H1 (cell line): ENCODE measurements around the gene COTL1. TPM values are rescaled to one million over a fixed set of nuclear protein-coding genes. Genes with fewer than 3 reads are reported as not detected.

Experiments
- FOSL1 ChIP-seq: IDR thresholded peaks from 2 replicates; pipeline ENCODE4 v1.6.1; 2011; ENCODE audit warnings: mild to moderate bottlenecking, low read depth, low read length, moderate library complexity; ENCODE audit not compliant: insufficient read depth
- GTF2F1 ChIP-seq: IDR thresholded peaks from 2 replicates; pipeline ENCODE4 v1.6.1; 2012; ENCODE audit warnings: low read depth, low read length, improper control_type of control experiment, borderline replicate concordance
- MAFK ChIP-seq: IDR thresholded peaks from 2 replicates; pipeline ENCODE4 v1.6.1; 2012; ENCODE audit warnings: low read depth, mild to moderate bottlenecking, improper control_type of control experiment, low read length
- POLR2AphosphoS5 ChIP-seq: IDR thresholded peaks from 2 replicates; pipeline ENCODE4 v1.6.1; 2011; ENCODE audit warnings: low read depth, low read length
- RFX5 ChIP-seq: IDR thresholded peaks from 2 replicates; pipeline ENCODE4 v1.6.1; 2011; ENCODE audit warnings: low read depth, low read length, improper control_type of control experiment, borderline replicate concordance
- RXRA ChIP-seq: IDR thresholded peaks from 2 replicates; pipeline ENCODE4 v1.6.1; 2011; ENCODE audit warnings: low read depth, mild to moderate bottlenecking, low read length, moderate library complexity; ENCODE audit not compliant: insufficient read depth
- SUZ12 ChIP-seq: fragments of 200-600 bp; sonication (generic); IDR thresholded peaks from 2 replicates; pipeline ENCODE4 v1.6.1; 2012; ENCODE audit warnings: mild to moderate bottlenecking, inconsistent platforms, low read length, moderate library complexity, mixed read lengths
- polyA plus RNA-seq, 7 experiments: library from polyadenylated mRNA; depleted of rRNA in 3 of 7; stranded (reverse) in 5 of 7; unstranded in 2 of 7; fragments of >200 nt in 5 of 7; fragments of 200-250 nt in 2 of 7; gene quantifications; 1 replicate in 5 of 7; 2 replicates in 1 of 7; 4 replicates in 1 of 7; pipeline versions ENCODE4 v1.2.1 to v1.2.3, GENCODE V29; 2011 to 2013; ENCODE audit warnings: missing spikeins in 2 of 7, mixed read lengths in 2 of 7
- total RNA-seq: library from RNA; stranded (reverse); fragmentation: NEBNext Ultra II Directional; extraction: Animal tissue kit (Norgen Biotek cat#: 25700); gene quantifications from 2 replicates; pipeline ENCODE4 v1.2.1, GENCODE V29; 2021
- TF ChIP-seq, protein P1 (sequence below): fragments of 300-600 bp; sonication (generic); IDR thresholded peaks from 2 replicates; pipeline ENCODE4 v1.7.1; 2012; ENCODE audit warnings: low read length, moderate library complexity, mild to moderate bottlenecking, inconsistent platforms; ENCODE audit not compliant: insufficient replicate concordance
- TF ChIP-seq, protein P2 (sequence below): IDR thresholded peaks from 2 replicates; pipeline ENCODE4 v1.6.1; 2012; ENCODE audit warnings: inconsistent platforms

COTL1 gene
- total and polyA plus RNA-seq, 2 of the 8 experiments (the other 6 are each of a cell fraction or from before 2014, with no cell fraction given), result 59.2 to 183 TPM

GRCh38 chr16:84584678-84585077, 33.2 kb downstream of the COTL1 start (continued):
- TF ChIP-seq, protein P1, sequence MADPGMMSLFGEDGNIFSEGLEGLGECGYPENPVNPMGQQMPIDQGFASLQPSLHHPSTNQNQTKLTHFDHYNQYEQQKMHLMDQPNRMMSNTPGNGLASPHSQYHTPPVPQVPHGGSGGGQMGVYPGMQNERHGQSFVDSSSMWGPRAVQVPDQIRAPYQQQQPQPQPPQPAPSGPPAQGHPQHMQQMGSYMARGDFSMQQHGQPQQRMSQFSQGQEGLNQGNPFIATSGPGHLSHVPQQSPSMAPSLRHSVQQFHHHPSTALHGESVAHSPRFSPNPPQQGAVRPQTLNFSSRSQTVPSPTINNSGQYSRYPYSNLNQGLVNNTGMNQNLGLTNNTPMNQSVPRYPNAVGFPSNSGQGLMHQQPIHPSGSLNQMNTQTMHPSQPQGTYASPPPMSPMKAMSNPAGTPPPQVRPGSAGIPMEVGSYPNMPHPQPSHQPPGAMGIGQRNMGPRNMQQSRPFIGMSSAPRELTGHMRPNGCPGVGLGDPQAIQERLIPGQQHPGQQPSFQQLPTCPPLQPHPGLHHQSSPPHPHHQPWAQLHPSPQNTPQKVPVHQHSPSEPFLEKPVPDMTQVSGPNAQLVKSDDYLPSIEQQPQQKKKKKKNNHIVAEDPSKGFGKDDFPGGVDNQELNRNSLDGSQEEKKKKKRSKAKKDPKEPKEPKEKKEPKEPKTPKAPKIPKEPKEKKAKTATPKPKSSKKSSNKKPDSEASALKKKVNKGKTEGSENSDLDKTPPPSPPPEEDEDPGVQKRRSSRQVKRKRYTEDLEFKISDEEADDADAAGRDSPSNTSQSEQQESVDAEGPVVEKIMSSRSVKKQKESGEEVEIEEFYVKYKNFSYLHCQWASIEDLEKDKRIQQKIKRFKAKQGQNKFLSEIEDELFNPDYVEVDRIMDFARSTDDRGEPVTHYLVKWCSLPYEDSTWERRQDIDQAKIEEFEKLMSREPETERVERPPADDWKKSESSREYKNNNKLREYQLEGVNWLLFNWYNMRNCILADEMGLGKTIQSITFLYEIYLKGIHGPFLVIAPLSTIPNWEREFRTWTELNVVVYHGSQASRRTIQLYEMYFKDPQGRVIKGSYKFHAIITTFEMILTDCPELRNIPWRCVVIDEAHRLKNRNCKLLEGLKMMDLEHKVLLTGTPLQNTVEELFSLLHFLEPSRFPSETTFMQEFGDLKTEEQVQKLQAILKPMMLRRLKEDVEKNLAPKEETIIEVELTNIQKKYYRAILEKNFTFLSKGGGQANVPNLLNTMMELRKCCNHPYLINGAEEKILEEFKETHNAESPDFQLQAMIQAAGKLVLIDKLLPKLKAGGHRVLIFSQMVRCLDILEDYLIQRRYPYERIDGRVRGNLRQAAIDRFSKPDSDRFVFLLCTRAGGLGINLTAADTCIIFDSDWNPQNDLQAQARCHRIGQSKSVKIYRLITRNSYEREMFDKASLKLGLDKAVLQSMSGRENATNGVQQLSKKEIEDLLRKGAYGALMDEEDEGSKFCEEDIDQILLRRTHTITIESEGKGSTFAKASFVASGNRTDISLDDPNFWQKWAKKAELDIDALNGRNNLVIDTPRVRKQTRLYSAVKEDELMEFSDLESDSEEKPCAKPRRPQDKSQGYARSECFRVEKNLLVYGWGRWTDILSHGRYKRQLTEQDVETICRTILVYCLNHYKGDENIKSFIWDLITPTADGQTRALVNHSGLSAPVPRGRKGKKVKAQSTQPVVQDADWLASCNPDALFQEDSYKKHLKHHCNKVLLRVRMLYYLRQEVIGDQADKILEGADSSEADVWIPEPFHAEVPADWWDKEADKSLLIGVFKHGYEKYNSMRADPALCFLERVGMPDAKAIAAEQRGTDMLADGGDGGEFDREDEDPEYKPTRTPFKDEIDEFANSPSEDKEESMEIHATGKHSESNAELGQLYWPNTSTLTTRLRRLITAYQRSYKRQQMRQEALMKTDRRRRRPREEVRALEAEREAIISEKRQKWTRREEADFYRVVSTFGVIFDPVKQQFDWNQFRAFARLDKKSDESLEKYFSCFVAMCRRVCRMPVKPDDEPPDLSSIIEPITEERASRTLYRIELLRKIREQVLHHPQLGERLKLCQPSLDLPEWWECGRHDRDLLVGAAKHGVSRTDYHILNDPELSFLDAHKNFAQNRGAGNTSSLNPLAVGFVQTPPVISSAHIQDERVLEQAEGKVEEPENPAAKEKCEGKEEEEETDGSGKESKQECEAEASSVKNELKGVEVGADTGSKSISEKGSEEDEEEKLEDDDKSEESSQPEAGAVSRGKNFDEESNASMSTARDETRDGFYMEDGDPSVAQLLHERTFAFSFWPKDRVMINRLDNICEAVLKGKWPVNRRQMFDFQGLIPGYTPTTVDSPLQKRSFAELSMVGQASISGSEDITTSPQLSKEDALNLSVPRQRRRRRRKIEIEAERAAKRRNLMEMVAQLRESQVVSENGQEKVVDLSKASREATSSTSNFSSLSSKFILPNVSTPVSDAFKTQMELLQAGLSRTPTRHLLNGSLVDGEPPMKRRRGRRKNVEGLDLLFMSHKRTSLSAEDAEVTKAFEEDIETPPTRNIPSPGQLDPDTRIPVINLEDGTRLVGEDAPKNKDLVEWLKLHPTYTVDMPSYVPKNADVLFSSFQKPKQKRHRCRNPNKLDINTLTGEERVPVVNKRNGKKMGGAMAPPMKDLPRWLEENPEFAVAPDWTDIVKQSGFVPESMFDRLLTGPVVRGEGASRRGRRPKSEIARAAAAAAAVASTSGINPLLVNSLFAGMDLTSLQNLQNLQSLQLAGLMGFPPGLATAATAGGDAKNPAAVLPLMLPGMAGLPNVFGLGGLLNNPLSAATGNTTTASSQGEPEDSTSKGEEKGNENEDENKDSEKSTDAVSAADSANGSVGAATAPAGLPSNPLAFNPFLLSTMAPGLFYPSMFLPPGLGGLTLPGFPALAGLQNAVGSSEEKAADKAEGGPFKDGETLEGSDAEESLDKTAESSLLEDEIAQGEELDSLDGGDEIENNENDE, result no peak
- TF ChIP-seq RFX5, result no peak
- no peak for TF ChIP-seq POLR2AphosphoS5
- TF ChIP-seq GTF2F1, result no peak
- no peak for TF ChIP-seq SUZ12
- no peak for TF ChIP-seq FOSL1
- no peak for TF ChIP-seq MAFK
- TF ChIP-seq RXRA, result no peak
- TF ChIP-seq, protein P2, sequence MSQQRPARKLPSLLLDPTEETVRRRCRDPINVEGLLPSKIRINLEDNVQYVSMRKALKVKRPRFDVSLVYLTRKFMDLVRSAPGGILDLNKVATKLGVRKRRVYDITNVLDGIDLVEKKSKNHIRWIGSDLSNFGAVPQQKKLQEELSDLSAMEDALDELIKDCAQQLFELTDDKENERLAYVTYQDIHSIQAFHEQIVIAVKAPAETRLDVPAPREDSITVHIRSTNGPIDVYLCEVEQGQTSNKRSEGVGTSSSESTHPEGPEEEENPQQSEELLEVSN, result no peak
- TF ChIP-seq, all 59 proteins: peak for 0
